ENCODE data around the gene ERCC6.

ERCC6 gene

DNA sequence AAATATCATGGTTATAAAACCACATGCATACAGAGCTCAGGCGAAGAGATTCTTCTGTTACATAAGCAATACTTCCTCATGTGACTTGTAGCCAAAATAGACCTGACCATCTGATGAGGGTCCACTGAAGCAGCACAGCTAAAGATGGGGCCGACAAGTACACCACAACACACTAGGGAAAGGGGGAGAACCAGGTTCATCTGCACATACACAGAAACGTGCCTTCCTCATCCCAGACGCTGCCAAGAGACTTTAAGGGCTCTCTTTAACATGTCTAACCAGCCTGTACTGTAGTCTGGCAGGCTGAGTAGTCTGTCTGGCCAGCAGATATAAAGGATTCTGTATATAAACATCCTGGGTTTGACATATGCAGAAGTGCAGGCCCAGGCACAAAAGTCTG lies 30.3 kb downstream of the ERCC6 start:
- in situ Hi-C loops (cut with MboI; ENCODE audit: low pct_unique_long_range_greater_than_20kb, low sequenced_read_pairs, unreplicated experiment) = loop anchor here (25.0 kb wide), 1 partner anchor 521 kb away; no protein-coding TSS in a partner anchor
- TF ChIP-seq, protein P1, sequence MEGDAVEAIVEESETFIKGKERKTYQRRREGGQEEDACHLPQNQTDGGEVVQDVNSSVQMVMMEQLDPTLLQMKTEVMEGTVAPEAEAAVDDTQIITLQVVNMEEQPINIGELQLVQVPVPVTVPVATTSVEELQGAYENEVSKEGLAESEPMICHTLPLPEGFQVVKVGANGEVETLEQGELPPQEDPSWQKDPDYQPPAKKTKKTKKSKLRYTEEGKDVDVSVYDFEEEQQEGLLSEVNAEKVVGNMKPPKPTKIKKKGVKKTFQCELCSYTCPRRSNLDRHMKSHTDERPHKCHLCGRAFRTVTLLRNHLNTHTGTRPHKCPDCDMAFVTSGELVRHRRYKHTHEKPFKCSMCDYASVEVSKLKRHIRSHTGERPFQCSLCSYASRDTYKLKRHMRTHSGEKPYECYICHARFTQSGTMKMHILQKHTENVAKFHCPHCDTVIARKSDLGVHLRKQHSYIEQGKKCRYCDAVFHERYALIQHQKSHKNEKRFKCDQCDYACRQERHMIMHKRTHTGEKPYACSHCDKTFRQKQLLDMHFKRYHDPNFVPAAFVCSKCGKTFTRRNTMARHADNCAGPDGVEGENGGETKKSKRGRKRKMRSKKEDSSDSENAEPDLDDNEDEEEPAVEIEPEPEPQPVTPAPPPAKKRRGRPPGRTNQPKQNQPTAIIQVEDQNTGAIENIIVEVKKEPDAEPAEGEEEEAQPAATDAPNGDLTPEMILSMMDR (IDR thresholded peaks at IDR 0.05; ENCODE audit: extremely low read depth, insufficient read depth, missing control alignments) = no peak
- DNase-seq (ENCODE audit: low spot score) = no peak

DNA sequence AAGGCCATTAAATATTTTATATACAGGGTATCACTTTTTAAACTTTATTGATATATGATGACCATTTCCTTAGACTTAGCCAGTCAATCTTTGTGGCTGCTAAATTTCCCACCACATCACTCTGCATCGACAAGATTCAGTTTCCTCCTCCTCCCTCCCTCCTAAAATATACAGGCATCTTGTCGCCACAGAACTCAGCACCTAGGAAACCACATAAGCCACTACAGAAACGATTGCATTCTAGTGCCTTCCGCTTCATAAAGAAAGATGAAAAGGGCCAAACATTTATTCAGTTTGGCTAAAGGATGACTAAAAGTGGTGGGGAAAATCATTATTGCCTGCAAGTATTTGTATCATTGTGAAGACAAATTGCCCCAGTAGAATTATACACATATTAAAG lies 30.7 kb downstream of the ERCC6 start:
- in situ Hi-C loops (cut with MboI; ENCODE audit: low pct_unique_long_range_greater_than_20kb, low sequenced_read_pairs, unreplicated experiment) = loop anchor here (25.0 kb wide), 1 partner anchor 521 kb away; no protein-coding TSS in a partner anchor
- no peak for DNase-seq (ENCODE audit: low spot score)
- TF ChIP-seq, protein P1 (IDR thresholded peaks at IDR 0.05; ENCODE audit: extremely low read depth, insufficient read depth, missing control alignments) = no peak

DNA sequence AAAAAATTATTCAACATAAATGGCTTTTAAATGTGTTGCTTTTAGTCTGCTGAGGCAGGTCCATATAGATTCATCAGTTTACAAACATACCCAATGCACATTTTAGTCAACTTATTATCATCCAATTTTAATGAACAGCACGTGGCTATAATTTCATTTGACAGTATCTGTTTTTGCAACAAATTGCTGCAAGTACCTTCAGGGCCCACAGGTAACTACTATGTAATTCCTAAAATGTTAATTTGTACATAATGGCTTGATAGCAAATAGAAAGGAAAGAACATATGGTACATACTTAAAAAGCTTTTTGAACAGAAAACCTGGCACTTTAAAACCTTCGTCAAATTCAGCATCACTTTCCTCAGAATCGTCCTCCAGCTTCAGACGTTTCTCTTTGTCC lies 33.3 kb downstream of the ERCC6 start:
- in situ Hi-C loops (cut with MboI; ENCODE audit: low pct_unique_long_range_greater_than_20kb, low sequenced_read_pairs, unreplicated experiment) = loop anchor here (25.0 kb wide), 1 partner anchor 518 kb away; no protein-coding TSS in a partner anchor
- no peak for DNase-seq (ENCODE audit: low spot score)
- TF ChIP-seq, protein P1 (IDR thresholded peaks at IDR 0.05; ENCODE audit: extremely low read depth, insufficient read depth, missing control alignments) = no peak

DNA sequence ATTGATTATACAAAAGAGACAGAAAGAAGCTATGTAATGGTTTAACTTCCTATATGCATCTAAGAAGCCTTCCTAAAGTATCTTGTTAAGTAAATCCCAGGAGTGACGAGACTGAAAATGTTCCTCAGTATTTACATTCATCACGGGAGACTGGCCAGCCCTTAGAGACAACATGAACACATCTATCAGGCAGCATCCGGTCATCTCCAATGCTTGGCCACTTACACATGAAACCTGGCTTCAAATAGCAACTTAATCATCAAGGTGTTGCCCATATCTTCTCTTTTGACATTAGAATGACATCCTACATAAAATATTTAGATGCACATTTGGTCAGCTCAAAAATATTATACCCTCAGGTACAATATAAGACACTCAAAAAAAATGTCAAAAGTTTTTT lies 33.8 kb downstream of the ERCC6 start:
- no peak for DNase-seq (ENCODE audit: low spot score)
- TF ChIP-seq, protein P1 (IDR thresholded peaks at IDR 0.05; ENCODE audit: extremely low read depth, insufficient read depth, missing control alignments) = no peak
- in situ Hi-C loops (cut with MboI; ENCODE audit: low pct_unique_long_range_greater_than_20kb, low sequenced_read_pairs, unreplicated experiment) = loop anchor here (25.0 kb wide), 1 partner anchor 518 kb away; no protein-coding TSS in a partner anchor

DNA sequence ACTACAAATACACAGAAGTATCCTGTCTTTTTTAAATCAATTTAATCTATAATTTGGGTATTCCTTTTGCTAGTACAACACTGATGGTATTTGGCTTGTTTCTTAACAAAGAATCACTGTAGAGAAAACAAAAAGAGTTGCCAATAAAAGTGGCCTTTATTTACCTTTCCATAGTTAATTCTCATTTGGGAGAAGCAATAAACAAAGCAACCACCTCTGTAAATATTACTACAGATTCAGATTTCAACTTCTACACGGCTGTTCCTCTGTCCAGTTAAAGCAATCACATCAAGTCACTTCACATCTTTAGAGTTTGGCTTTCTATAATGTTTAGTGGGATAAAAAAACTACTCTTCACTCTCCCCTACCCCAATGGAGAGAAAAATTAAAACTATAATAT lies 34.4 kb downstream of the ERCC6 start:
- in situ Hi-C loops (cut with MboI; ENCODE audit: low pct_unique_long_range_greater_than_20kb, low sequenced_read_pairs, unreplicated experiment) = loop anchor here (25.0 kb wide), 1 partner anchor 517 kb away; no protein-coding TSS in a partner anchor
- DNase-seq (ENCODE audit: low spot score) = no peak
- TF ChIP-seq, protein P1 (IDR thresholded peaks at IDR 0.05; ENCODE audit: extremely low read depth, insufficient read depth, missing control alignments) = no peak

DNA sequence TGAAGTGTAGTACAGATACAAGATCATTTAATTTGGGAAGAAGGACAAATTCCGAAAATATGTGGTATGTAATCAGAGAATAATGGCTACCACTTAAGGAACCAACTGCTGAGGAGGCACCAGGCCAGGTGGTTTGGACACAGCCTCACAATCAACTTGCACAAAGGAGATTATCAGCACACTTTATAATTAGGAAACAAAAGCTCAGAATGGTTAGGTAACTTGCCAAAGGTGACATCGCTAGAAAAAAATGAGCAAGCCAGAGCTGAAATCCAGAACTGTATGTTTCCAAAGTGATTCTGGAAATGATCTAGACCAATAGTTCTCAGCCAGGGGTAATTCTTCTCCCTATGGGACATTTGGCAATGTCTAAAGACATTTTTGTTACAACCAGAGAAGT lies 36.6 kb downstream of the ERCC6 start:
- in situ Hi-C loops (cut with MboI; ENCODE audit: low pct_unique_long_range_greater_than_20kb, low sequenced_read_pairs, unreplicated experiment) = loop anchor here (25.0 kb wide), 1 partner anchor 515 kb away; no protein-coding TSS in a partner anchor
- DNase-seq (ENCODE audit: low spot score) = no peak
- TF ChIP-seq, protein P1 (IDR thresholded peaks at IDR 0.05; ENCODE audit: extremely low read depth, insufficient read depth, missing control alignments) = no peak
